A673 (cell line): Measurements from ENCODE around the gene MID1.

ENCODE experiments used
- EZH2 ChIP-seq: fragments of 200-600 bp; sonication (generic); IDR thresholded peaks from 2 replicates; pipeline ENCODE4 v1.6.1; 2017; ENCODE audit warnings: borderline replicate concordance, low read depth, mild to moderate bottlenecking, mixed read lengths, antibody characterized with exemption, low read length; ENCODE audit not compliant: poor library complexity, severe bottlenecking
- TF ChIP-seq, protein P1 (sequence below): fragments of 300-800, 200-600 bp; sonication (generic); conservative IDR thresholded peaks from 2 replicates; pipeline ENCODE4 v1.5.1; 2017; ENCODE audit warnings: low read depth, mild to moderate bottlenecking, antibody characterized with exemption, low read length, moderate library complexity, mixed read lengths

DNA sequence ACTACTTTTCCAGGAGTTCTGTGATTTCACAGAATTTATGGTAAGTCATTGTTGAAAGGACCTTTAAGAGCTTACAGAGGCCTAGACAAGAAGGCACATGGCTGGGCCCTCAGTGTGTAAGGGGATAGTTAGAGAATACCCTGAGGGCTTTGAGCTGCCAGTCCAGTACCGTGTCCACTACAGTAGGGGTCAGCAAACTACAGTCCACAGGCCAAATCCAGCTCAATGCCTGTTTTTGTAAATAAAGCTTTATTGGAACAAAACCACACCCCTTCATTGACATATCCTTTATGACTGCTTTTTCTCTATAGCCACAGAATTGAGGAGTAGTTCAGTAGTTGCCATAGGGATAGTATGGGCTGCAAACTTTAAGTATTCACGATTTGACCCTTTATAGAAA lies 176.2 kb downstream of the MID1 start:
- TF ChIP-seq, protein P1, sequence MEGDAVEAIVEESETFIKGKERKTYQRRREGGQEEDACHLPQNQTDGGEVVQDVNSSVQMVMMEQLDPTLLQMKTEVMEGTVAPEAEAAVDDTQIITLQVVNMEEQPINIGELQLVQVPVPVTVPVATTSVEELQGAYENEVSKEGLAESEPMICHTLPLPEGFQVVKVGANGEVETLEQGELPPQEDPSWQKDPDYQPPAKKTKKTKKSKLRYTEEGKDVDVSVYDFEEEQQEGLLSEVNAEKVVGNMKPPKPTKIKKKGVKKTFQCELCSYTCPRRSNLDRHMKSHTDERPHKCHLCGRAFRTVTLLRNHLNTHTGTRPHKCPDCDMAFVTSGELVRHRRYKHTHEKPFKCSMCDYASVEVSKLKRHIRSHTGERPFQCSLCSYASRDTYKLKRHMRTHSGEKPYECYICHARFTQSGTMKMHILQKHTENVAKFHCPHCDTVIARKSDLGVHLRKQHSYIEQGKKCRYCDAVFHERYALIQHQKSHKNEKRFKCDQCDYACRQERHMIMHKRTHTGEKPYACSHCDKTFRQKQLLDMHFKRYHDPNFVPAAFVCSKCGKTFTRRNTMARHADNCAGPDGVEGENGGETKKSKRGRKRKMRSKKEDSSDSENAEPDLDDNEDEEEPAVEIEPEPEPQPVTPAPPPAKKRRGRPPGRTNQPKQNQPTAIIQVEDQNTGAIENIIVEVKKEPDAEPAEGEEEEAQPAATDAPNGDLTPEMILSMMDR: no peak
- TF ChIP-seq EZH2: no peak
